WTC11 (cell line): ENCODE data around the gene ATG5. TPM values are rescaled to one million over a fixed set of nuclear protein-coding genes. Genes with fewer than 3 reads are reported as not detected.
A peak's percentile ranks its signal among the peaks of the same experiment; 100 is the strongest.

ENCODE experiments used
- ATAC-seq: fragments of 200-7000 bp; cut with Tn5 transposase; 2 replicates; pipeline ENCODE4 v1.10.0; 2021; ENCODE audit warnings: mild to moderate bottlenecking, moderate library complexity
- Bru-seq: library from RNA; stranded (reverse); fragments of 400-500 nt; gene quantifications from one replicate; lab custom pipeline; 2021; lab: Mats Ljungman, UMichigan
- CTCF ChIA-PET: fragments of 300-600 bp; sonication (Branson Sonifier 250); formaldehyde crosslinking; loops from one replicate; lab custom pipeline; 2021; ENCODE audit warnings: antibody characterized with exemption; lab: Charles Lee
- POLR2A ChIA-PET: fragments of 350-600 bp; sonication (Branson Sonifier 250); formaldehyde crosslinking; loops from one replicate; lab custom pipeline; 2021; ENCODE audit warnings: antibody characterized with exemption; lab: Charles Lee
- DNase-seq: peaks from one replicate; pipeline ENCODE4 v3.0.0; 2021; ENCODE audit warnings: low spot score
- H3K27ac Mint-ChIP-seq: 2 replicates; pipeline ENCODE4 v1.8.0; 2021; ENCODE audit warnings: mixed read lengths
- H3K27me3 Mint-ChIP-seq: 2 replicates; pipeline ENCODE4 v1.8.0; 2021; ENCODE audit warnings: low read depth, mild to moderate bottlenecking, moderate library complexity, mixed read lengths
- H3K36me3 Mint-ChIP-seq: 2 replicates; pipeline ENCODE4 v1.8.0; 2021; ENCODE audit warnings: mixed read lengths
- H3K4me1 Mint-ChIP-seq: 2 replicates; pipeline ENCODE4 v1.8.0; 2022; ENCODE audit warnings: mixed read lengths
- H3K4me3 Mint-ChIP-seq: 2 replicates; pipeline ENCODE4 v1.8.0; 2021; ENCODE audit warnings: mild to moderate bottlenecking, moderate library complexity, mixed read lengths
- H3K9me3 Mint-ChIP-seq: 2 replicates; pipeline ENCODE4 v1.8.0; 2021; ENCODE audit warnings: mixed read lengths
- ATF1 ChIP-seq: sonication (generic); formaldehyde crosslinking; IDR thresholded peaks from 2 replicates; pipeline ENCODE4 v1.8.1; 2023; ENCODE audit warnings: mild to moderate bottlenecking, moderate library complexity, missing genetic modification reagents
- CBFB ChIP-seq: sonication (generic); formaldehyde crosslinking; IDR thresholded peaks from 2 replicates; pipeline ENCODE4 v1.8.1; 2022; ENCODE audit warnings: mild to moderate bottlenecking, low read depth, missing genetic modification reagents
- CREB1 ChIP-seq: sonication (generic); formaldehyde crosslinking; IDR thresholded peaks from 2 replicates; pipeline ENCODE4 v1.8.0; 2023; ENCODE audit warnings: mild to moderate bottlenecking, missing genetic modification reagents
- CREM ChIP-seq: sonication (generic); formaldehyde crosslinking; IDR thresholded peaks from 2 replicates; pipeline ENCODE4 v1.8.1; 2022; ENCODE audit warnings: mild to moderate bottlenecking, missing genetic modification reagents, moderate library complexity
- ETV6 ChIP-seq: sonication (generic); formaldehyde crosslinking; IDR thresholded peaks from 2 replicates; pipeline ENCODE4 v1.8.1; 2022; ENCODE audit warnings: mild to moderate bottlenecking, missing genetic modification reagents
- FOXK1 ChIP-seq: sonication (generic); formaldehyde crosslinking; IDR thresholded peaks from 2 replicates; pipeline ENCODE4 v1.8.0; 2022; ENCODE audit warnings: mild to moderate bottlenecking, moderate library complexity, missing genetic modification reagents
- FOXP1 ChIP-seq: sonication (generic); formaldehyde crosslinking; IDR thresholded peaks from 2 replicates; pipeline ENCODE4 v1.8.0; 2022; ENCODE audit warnings: missing genetic modification reagents, mild to moderate bottlenecking, moderate library complexity, borderline replicate concordance
- IRF2 ChIP-seq: sonication (generic); formaldehyde crosslinking; IDR thresholded peaks from 2 replicates; pipeline ENCODE4 v1.8.0; 2022; ENCODE audit warnings: low read depth, missing genetic modification reagents, borderline replicate concordance
- NFYB ChIP-seq: sonication (generic); formaldehyde crosslinking; conservative IDR thresholded peaks from 2 replicates; pipeline ENCODE4 v1.8.0; 2022; ENCODE audit warnings: low read depth, missing genetic modification reagents
- NR1H2 ChIP-seq: sonication (generic); formaldehyde crosslinking; IDR thresholded peaks from 2 replicates; pipeline ENCODE4 v1.9.0; 2021; ENCODE audit warnings: mild to moderate bottlenecking, moderate library complexity, missing genetic modification reagents
- RELA ChIP-seq: sonication (generic); formaldehyde crosslinking; IDR thresholded peaks from 2 replicates; pipeline ENCODE4 v1.8.1; 2022; ENCODE audit warnings: missing genetic modification reagents, mild to moderate bottlenecking, borderline replicate concordance
- TEAD1 ChIP-seq: sonication (generic); formaldehyde crosslinking; IDR thresholded peaks from 2 replicates; pipeline ENCODE4 v1.8.0; 2022; ENCODE audit warnings: mild to moderate bottlenecking, missing genetic modification reagents
- TEAD4 ChIP-seq: sonication (generic); formaldehyde crosslinking; IDR thresholded peaks from 2 replicates; pipeline ENCODE4 v1.8.0; 2022; ENCODE audit warnings: mild to moderate bottlenecking, missing genetic modification reagents
- long read RNA-seq, 3 experiments: library from RNA in 1 of 3; library from capped mRNA in 1 of 3; library from polyadenylated mRNA in 1 of 3; unstranded in 2 of 3; stranded (forward) in 1 of 3; transcript quantifications; one replicate each; pipeline ENCODE4 v2.0.0, GENCODE V29; 2021
- total RNA-seq: library from RNA; stranded (reverse); gene quantifications from 3 replicates; pipeline ENCODE4 v1.2.3, GENCODE V29; 2021
- TF ChIP-seq, protein P1 (sequence below): sonication (generic); formaldehyde crosslinking; IDR thresholded peaks from 2 replicates; pipeline ENCODE4 v1.8.0; 2022; ENCODE audit warnings: mild to moderate bottlenecking, missing genetic modification reagents
- TF ChIP-seq, protein P2 (sequence below): sonication (generic); formaldehyde crosslinking; IDR thresholded peaks from 2 replicates; pipeline ENCODE4 v1.8.1; 2023; ENCODE audit warnings: mild to moderate bottlenecking, missing genetic modification reagents
- TF ChIP-seq, protein P3 (sequence below): sonication (generic); formaldehyde crosslinking; IDR thresholded peaks from 2 replicates; pipeline ENCODE4 v1.8.1; 2023; ENCODE audit warnings: mild to moderate bottlenecking, missing genetic modification reagents
- TF ChIP-seq, protein P4 (sequence below): sonication (generic); formaldehyde crosslinking; IDR thresholded peaks from 2 replicates; pipeline ENCODE4 v1.8.0; 2023; ENCODE audit warnings: missing genetic modification reagents, mild to moderate bottlenecking, borderline replicate concordance
- TF ChIP-seq, protein P5 (sequence below): sonication (generic); formaldehyde crosslinking; IDR thresholded peaks from 2 replicates; pipeline ENCODE4 v1.8.0; 2022; ENCODE audit warnings: missing genetic modification reagents
- TF ChIP-seq, protein P6 (sequence below): fragments of 250-450 bp; sonication (Bioruptor Pico); IDR thresholded peaks from 2 replicates; pipeline ENCODE4 v1.9.0; 2021; ENCODE audit warnings: mild to moderate bottlenecking

Gene ATG5
- total RNA-seq, result 31.1 to 33.2 TPM (median 32.6 TPM) in 3 replicates
- percentile 73 among the genes with signal in this experiment for Bru-seq, nascent RNA
- long read RNA-seq, experiment 1, transcript ATG5-208 (7 exons, 3,035 nt), result minor isoform, 39 of 216 reads
- long read RNA-seq, experiment 1, transcript ATG5-204 (8 exons, 3,216 nt), result major isoform, 136 of 216 reads
- long read RNA-seq, experiment 1, partial matches to known transcripts, result 14 of 216 reads
- long read RNA-seq, experiment 1, other reads (novel, unspliced or antisense), result 24 of 216 reads
- long read RNA-seq, experiment 2, transcript ATG5-204 (8 exons, 3,216 nt), result major isoform, 17 of 44 reads
- long read RNA-seq, experiment 2, partial matches to known transcripts, result 6 of 44 reads
- long read RNA-seq, experiment 2, other reads (novel, unspliced or antisense), result 12 of 44 reads
- long read RNA-seq, experiment 3, transcript ATG5-208 (7 exons, 3,035 nt), result minor isoform, 34 of 193 reads
- long read RNA-seq, experiment 3, transcript ATG5-201 (8 exons, 3,092 nt), result minor isoform, 5 of 193 reads
- long read RNA-seq, experiment 3, transcript ATG5-204 (8 exons, 3,216 nt), result major isoform, 124 of 193 reads
- long read RNA-seq, experiment 3, partial matches to known transcripts, result 3 of 193 reads
- long read RNA-seq, experiment 3, other reads (novel, unspliced or antisense), result 27 of 193 reads

DNA sequence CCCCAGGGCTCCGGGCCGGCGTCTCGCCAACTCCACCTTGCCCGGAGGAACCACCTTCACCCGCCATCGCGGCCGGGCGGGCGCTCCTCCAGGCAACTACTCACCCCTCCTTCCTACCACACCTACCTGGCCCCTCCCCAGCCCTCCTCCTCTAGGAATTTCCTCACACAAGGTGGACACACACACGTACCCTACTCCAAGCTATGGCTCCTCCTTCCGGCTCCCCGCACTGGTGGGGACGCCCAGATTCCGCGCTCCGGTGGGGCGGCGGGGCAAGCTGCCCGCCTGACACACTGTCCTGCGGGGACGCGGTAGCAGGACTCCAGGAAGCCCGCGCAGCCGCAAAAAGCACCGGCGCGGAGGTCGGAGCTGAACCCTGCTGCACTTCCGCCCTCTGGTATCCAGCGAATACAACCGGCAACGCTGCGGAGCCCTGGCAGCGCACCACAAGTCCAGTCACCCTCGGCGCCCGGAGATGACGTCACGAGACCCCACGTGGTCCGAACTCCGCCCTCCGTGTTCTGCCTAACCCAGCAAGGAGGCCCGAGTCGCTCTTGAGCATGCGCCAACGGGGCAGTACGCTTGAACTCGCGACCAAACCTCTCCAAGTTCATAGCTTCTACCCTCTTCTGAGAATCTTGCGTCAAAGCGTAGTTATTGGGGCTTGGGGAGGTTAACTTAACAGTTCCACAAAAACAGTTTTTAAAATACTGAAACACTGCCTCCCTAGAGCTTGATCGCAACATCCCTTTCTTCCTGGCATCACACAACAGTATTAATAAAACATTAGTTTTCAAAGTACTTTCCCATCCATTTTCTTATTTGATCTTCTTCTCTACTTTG, at the start of gene ATG5:
ATG5 (minus strand) TSS at position 425 of the 843 bp plus-strand sequence. CDS start 9,552 bp downstream, outside the sequence.
- Mint-ChIP-seq H3K4me3 (peak within 1 kb of the TSS; percentile 92), H3K9me3 (no peaks in the 10 kb centered on the region; the same call in 1 of the 2 replicates), H3K4me1 (peaks cover 24% of the 10 kb centered on the region), H3K27ac (peak within 1 kb of the TSS; percentile 93), H3K36me3 (peaks cover 3% of the 10 kb centered on the region; the same call in 1 of the 2 replicates), H3K27me3 (peaks cover 9% of the 10 kb centered on the region)
- POLR2A ChIA-PET, result interaction anchor here (0.6 to 1.0 kb wide), 2 partner anchors 427 to 788 kb away, joined by 3 to 4 read pairs; no protein-coding TSS in a partner anchor
- DNase-seq (peak; percentile 100), ATAC-seq (peak; percentile 91)
- CTCF ChIA-PET, result interaction anchor here (0.6 to 1.7 kb wide), 6 partner anchors 10 to 325 kb away, joined by 3 to 11 read pairs (median 6); partner anchors contain the start of gene CRYBG1
- TF ChIP-seq, protein P1, sequence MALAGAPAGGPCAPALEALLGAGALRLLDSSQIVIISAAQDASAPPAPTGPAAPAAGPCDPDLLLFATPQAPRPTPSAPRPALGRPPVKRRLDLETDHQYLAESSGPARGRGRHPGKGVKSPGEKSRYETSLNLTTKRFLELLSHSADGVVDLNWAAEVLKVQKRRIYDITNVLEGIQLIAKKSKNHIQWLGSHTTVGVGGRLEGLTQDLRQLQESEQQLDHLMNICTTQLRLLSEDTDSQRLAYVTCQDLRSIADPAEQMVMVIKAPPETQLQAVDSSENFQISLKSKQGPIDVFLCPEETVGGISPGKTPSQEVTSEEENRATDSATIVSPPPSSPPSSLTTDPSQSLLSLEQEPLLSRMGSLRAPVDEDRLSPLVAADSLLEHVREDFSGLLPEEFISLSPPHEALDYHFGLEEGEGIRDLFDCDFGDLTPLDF (CRISPR knock-in tag), result no peak
- TF ChIP-seq, protein P2, sequence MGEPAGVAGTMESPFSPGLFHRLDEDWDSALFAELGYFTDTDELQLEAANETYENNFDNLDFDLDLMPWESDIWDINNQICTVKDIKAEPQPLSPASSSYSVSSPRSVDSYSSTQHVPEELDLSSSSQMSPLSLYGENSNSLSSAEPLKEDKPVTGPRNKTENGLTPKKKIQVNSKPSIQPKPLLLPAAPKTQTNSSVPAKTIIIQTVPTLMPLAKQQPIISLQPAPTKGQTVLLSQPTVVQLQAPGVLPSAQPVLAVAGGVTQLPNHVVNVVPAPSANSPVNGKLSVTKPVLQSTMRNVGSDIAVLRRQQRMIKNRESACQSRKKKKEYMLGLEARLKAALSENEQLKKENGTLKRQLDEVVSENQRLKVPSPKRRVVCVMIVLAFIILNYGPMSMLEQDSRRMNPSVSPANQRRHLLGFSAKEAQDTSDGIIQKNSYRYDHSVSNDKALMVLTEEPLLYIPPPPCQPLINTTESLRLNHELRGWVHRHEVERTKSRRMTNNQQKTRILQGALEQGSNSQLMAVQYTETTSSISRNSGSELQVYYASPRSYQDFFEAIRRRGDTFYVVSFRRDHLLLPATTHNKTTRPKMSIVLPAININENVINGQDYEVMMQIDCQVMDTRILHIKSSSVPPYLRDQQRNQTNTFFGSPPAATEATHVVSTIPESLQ, result no peak
- TF ChIP-seq, protein P3, sequence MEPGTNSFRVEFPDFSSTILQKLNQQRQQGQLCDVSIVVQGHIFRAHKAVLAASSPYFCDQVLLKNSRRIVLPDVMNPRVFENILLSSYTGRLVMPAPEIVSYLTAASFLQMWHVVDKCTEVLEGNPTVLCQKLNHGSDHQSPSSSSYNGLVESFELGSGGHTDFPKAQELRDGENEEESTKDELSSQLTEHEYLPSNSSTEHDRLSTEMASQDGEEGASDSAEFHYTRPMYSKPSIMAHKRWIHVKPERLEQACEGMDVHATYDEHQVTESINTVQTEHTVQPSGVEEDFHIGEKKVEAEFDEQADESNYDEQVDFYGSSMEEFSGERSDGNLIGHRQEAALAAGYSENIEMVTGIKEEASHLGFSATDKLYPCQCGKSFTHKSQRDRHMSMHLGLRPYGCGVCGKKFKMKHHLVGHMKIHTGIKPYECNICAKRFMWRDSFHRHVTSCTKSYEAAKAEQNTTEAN (CRISPR knock-in tag), result no peak
- TF ChIP-seq ETV6 (CRISPR knock-in tag), result peak; percentile 71; the same call in 1 of the 2 replicates
- no peak for TF ChIP-seq NFYB
- TF ChIP-seq RELA (CRISPR knock-in tag), result no peak
- TF ChIP-seq CREB1 (CRISPR knock-in tag), result 0 out of 2 replicates have a peak, but pooled peaks have one; percentile 53
- peak; percentile 99 for TF ChIP-seq CREM (CRISPR knock-in tag)
- TF ChIP-seq, protein P4, sequence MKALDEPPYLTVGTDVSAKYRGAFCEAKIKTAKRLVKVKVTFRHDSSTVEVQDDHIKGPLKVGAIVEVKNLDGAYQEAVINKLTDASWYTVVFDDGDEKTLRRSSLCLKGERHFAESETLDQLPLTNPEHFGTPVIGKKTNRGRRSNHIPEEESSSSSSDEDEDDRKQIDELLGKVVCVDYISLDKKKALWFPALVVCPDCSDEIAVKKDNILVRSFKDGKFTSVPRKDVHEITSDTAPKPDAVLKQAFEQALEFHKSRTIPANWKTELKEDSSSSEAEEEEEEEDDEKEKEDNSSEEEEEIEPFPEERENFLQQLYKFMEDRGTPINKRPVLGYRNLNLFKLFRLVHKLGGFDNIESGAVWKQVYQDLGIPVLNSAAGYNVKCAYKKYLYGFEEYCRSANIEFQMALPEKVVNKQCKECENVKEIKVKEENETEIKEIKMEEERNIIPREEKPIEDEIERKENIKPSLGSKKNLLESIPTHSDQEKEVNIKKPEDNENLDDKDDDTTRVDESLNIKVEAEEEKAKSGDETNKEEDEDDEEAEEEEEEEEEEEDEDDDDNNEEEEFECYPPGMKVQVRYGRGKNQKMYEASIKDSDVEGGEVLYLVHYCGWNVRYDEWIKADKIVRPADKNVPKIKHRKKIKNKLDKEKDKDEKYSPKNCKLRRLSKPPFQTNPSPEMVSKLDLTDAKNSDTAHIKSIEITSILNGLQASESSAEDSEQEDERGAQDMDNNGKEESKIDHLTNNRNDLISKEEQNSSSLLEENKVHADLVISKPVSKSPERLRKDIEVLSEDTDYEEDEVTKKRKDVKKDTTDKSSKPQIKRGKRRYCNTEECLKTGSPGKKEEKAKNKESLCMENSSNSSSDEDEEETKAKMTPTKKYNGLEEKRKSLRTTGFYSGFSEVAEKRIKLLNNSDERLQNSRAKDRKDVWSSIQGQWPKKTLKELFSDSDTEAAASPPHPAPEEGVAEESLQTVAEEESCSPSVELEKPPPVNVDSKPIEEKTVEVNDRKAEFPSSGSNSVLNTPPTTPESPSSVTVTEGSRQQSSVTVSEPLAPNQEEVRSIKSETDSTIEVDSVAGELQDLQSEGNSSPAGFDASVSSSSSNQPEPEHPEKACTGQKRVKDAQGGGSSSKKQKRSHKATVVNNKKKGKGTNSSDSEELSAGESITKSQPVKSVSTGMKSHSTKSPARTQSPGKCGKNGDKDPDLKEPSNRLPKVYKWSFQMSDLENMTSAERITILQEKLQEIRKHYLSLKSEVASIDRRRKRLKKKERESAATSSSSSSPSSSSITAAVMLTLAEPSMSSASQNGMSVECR (CRISPR knock-in tag), result peak; percentile 86; the same call in 1 of the 2 replicates
- TF ChIP-seq FOXK1 (CRISPR knock-in tag), result peak; percentile 94
- TF ChIP-seq NR1H2, result no peak
- peak; percentile 92 for TF ChIP-seq TEAD1 (CRISPR knock-in tag)
- TF ChIP-seq, protein P5, sequence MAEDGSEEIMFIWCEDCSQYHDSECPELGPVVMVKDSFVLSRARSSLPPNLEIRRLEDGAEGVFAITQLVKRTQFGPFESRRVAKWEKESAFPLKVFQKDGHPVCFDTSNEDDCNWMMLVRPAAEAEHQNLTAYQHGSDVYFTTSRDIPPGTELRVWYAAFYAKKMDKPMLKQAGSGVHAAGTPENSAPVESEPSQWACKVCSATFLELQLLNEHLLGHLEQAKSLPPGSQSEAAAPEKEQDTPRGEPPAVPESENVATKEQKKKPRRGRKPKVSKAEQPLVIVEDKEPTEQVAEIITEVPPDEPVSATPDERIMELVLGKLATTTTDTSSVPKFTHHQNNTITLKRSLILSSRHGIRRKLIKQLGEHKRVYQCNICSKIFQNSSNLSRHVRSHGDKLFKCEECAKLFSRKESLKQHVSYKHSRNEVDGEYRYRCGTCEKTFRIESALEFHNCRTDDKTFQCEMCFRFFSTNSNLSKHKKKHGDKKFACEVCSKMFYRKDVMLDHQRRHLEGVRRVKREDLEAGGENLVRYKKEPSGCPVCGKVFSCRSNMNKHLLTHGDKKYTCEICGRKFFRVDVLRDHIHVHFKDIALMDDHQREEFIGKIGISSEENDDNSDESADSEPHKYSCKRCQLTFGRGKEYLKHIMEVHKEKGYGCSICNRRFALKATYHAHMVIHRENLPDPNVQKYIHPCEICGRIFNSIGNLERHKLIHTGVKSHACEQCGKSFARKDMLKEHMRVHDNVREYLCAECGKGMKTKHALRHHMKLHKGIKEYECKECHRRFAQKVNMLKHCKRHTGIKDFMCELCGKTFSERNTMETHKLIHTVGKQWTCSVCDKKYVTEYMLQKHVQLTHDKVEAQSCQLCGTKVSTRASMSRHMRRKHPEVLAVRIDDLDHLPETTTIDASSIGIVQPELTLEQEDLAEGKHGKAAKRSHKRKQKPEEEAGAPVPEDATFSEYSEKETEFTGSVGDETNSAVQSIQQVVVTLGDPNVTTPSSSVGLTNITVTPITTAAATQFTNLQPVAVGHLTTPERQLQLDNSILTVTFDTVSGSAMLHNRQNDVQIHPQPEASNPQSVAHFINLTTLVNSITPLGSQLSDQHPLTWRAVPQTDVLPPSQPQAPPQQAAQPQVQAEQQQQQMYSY, result no peak
- peak; percentile 69; the same call in 1 of the 2 replicates for TF ChIP-seq ATF1 (CRISPR knock-in tag)
- TF ChIP-seq, protein P6, sequence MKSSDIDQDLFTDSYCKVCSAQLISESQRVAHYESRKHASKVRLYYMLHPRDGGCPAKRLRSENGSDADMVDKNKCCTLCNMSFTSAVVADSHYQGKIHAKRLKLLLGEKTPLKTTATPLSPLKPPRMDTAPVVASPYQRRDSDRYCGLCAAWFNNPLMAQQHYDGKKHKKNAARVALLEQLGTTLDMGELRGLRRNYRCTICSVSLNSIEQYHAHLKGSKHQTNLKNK (CRISPR knock-in tag), result no peak
- TF ChIP-seq IRF2 (CRISPR knock-in tag), result no peak
- TF ChIP-seq FOXP1 (CRISPR knock-in tag), result peak; percentile 87; the same call in 1 of the 2 replicates
- 0 out of 2 replicates have a peak, but pooled peaks have one; percentile 79 for TF ChIP-seq CBFB
- TF ChIP-seq TEAD4 (CRISPR knock-in tag), result no peak
